ENCODE measurements around the gene IFI27L2.
"Not testable (repeated sequence)": the region's sequence is repeated elsewhere in the genome, so short reads cannot be mapped to it uniquely, and the experiment has no call there.

GRCh38 chr14:94156143-94156542 is 26.7 kb upstream of the IFI27L2 start:
- TF ChIP-seq CTCF (conservative IDR thresholded peaks at IDR 0.05; ENCODE audit: low read length); EZH2phosphoT487 (IDR thresholded peaks at IDR 0.05; ENCODE audit: borderline replicate concordance, low read depth, low read length): not testable (repeated sequence)
